ENCODE measurements around the gene ANO2.

Gene ANO2

DNA sequence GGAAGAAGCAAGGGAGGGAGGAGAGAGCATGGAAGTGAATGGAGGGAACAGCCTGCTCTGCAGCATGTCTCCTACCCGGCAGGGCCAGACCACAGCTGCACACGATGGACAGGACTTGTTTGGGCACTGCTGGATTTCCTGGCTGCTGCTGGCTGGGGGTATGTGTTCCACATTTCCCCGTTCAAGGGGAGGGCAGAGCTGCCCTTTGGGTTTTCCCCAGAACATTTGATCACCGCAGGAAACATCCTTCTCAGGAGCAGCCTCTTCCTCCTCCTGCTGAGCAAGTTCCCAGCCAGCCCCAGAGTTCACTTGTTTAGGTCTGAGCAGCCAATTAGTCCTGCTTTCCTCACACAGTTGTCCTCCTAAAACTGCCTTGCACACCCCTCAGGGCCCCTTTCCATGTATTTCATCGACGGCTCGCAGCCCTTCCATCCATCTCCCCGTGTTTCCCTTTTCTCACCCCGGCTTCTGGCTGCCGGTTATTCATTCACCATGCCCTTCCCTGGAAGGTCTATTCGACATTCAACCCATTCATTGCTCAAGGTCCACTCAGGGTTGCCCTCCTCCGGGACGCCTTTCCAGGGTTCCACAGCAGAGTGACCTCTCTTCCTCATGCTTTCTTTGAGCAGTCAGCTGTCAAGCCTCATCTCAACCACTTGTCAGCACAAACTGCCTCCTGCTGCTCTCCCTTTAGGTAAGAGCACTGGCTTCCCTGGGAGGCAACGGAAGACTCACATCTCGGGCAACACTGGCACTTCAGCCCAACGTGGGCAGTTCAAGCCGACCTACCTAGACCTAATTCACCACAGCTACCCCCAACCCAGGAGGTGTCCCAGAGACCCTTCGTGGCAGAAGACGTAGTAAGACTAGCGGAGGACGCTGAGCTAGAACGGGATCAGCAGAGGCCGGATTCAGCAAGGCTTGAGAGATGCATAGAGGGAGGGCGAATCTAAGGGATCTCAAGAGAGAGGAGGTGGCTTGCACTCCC, 20.1 kb upstream of the ANO2 start:
- no peak for DNase-seq (ENCODE audit: low spot score)

DNA sequence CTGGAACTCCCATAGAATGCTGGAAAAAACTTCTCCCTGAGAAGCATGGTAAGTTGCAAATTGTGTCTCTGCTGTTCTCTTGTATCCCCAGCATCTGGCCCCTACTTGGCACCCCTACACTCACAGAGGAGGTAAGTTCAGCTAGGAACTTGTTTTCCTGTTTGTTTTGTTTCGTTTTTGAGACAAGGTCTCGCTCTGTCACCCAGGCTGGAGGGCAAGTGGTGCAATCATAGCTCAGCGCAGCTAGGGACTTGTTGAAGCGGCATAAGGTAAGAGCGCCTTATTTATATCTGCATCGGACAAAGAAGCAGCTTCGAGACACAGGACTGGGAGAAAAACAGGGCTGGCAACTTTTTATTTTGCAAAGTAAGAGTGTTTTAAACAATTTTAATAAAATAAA, 18.5 kb upstream of the ANO2 start:
- no peak for DNase-seq (ENCODE audit: low spot score)

DNA sequence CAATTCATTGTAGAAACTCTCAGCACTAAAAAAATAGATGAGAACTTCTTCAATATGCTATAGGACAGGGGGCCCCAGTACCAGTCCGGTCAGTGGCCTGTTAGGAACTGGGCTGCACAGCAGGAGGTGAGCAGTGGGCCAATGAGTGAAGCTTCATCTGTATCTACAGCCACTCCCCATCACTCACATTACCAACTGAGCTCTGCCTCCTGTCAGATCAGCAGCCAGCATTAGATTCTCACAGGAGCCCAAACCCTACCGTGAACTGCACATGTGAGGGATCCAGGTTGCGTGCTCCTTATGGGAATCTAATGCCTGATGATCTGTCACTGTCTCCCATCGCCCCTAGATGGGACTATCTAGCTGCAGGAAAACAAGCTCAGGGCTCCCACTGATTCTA, 15.7 kb upstream of the ANO2 start:
- DNase-seq (ENCODE audit: low spot score), result no peak

DNA sequence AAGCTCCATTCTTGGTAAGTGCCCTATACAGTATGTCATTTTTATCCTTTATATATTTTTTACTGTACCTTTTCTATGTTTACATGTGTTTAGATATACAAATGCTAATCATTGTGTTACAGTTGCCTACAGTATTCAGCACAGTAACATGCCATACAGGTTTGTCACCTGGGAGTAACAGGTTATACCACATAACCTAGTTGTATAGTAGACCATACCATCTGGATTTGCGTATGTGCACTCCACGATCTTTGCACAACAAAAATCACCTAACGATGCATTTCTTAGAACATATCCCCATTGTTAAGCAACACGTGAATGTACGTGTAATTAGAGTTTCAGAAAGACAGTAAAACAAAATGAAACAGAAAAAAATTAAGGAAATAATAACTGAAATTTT, 11.9 kb upstream of the ANO2 start:
- no peak for DNase-seq (ENCODE audit: low spot score)

DNA sequence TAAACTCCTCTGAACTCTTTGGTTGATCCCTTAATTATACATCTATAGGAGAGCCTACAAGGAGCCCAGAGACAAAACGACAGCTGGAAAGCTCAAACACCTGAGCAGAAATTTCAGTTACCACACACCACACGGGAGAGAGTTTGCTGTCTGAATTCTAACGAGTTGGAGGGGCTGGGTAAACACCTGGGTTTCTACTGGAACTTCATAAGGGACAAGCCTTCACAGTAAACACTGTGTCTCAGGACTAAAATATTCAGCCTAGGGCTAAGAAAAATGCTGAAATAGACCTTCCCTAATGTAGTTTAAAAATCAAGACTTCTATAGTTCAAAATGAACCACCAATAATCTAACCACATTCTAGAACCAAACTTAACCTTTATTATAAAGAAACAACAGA, 9.6 kb upstream of the ANO2 start:
- DNase-seq (ENCODE audit: low spot score), result no peak

DNA sequence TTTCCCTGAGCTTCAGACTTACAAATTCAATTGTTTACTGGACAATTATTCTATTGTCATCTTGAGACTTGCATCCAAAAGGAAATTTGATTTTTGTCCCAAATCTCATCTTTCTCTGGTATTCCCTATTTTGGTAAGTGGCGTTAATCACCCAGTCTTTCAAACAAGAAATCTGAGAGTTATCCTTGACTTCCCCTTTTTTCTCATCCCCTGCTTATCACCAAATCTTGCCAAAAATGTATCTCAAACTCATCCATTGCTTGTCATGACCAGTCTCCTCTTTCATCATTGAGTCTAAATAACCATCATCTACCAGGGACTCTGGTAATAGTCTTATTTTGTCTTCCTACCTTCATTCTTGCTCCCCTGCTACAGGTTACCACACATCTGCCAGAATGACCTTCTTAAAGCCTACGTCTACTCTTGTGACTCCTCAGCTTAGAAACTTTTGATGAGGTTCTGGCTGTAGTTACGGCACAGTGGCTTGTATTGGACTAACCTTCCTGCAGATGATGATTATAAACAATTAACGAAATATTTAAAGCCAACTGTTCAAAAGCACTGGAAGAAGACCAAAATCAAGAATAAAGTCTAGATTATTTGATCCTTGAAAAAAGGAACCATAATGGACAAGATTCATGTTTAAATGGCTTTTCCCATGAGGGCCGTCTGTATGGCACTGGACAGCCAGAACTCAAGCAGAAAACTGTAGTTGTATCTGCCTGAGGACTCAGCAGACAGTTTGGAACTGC, 9.0 kb upstream of the ANO2 start:
- no peak for DNase-seq (ENCODE audit: low spot score)

DNA sequence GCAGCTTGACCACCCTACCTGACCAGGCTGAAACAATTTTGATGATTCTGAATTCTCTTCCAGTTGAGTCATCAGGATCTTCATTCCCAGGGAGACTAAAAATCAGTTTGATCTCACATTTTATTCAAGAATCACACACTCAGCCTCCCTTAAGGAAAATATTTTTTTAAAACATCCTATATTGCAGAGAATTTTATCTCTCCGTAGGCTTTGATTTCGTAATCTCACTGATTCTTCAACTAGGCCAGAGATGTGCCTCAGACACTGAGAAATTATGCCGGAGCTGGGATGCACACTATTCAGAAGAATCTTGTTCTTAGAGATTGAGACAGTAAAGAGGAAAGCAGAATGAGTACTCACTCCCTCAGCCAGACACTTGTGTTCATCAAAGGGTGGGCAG, 7.0 kb upstream of the ANO2 start:
- no peak for DNase-seq (ENCODE audit: low spot score)

DNA sequence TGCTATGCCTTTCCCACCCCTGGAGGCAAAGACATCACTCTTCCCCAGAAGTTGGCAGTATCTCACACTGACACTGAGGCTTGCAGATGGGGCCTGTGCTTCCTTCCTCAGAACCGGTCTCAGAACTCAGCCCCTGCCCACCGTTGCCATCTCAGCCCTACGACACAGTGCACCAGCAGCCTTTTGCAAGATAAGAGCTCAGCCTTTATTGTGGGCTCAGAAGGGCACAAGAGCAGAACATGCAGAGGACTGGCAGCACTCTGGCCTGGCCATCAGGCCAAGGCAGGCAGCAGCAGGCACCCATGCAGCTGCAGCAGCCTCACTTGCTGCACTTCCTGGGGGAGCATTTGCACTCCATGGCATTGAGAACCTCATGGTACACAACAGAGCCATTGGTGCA, 3.6 kb upstream of the ANO2 start:
- no peak for DNase-seq (ENCODE audit: low spot score)

DNA sequence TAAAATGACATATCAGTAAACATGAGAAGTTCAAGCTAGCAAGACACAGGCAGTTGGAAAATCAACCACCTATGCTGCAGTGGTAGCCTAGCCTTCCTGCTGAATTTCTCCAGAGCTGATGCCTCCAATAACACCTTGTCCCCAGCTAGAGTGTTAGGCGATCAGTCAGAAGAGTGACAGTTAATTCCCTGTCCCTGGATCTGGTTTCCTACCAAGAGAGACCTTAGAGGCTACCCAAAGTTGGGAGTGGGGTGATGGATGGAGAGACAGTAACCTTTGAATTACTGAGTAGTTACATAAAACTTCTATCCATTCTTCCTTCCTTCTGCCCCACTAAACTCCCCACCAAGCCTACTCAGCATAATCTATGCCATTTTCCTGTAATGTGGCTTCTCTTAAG, 1.9 kb upstream of the ANO2 start:
- no peak for DNase-seq (ENCODE audit: low spot score)

DNA sequence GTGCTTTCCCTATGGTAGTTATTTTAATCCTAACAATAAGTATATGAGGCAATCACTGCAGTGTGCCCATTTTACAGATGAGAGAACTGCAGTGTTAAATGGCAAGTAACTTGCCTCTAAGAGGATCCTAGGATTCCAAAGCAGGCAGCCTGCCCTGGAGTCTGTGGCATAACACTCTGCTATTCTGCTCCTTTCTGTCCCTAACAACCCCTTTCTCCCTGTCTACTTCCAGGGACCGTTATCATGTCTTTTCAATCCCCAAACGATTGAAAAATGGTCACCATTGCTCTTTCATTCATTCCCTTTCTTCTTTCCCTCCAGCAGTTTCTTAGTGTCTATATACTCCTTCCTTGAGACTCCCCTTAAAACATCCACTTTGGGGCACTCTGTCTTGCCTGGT, 1.3 kb upstream of the ANO2 start:
- no peak for DNase-seq (ENCODE audit: low spot score)

DNA sequence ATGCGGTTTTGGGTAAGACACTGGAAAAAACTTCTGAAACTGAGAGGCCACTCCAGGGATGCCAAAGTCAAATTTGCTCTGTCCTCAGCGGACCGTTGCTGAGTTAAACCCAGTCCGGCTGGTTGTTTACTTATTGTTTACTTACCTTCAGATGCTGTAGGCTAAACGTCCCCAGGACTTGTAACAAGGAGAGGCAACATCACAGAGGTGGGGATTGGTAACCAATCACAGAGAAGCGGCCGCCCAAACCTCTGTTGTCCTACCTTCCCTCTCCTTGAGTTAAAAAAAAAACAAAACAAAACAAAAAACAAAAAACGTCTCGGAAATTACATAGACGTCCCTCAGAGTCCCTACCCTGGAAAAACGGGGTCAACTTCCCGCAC, 380 bp downstream of the ANO2 start:
- no peak for DNase-seq (ENCODE audit: low spot score)

DNA sequence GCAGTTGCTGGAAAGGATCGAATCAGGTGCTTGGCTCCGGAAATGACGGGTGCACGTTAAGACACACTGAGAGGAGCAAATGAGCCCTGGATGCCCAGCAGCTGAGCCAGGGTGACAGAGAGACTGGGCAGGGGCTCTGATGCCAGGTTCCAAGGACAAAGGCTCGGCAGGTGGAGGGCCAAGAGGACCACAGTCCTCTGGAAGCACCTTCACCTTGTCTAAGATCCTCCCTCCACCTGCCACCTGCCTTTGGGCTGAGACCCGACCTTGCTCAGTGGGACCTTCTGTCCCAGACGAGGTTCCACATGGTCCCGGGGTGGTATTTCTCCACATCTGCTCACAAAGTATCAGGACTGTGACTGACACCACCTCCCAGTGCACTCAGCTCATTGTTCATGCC, 1.0 kb downstream of the ANO2 start:
- no peak for DNase-seq (ENCODE audit: low spot score)

DNA sequence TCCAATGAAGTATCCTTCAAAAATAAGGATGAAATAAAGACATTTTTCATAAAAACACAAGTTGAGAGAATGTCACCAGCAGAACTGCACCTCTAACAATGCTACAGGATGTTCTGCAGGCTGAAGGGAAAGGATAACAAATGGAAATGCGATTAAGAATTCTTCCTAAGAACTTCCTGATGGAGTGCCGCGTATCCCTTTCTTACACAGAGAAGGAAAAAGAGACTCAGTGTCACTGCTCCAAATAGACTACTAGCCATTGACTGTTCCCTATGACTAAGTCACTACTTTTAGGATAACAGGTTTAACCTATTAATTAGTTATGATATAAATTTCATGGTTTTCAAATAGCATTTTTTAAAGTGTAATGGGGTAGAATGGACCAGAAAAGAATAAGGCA, 3.2 kb downstream of the ANO2 start:
- no peak for DNase-seq (ENCODE audit: low spot score)

DNA sequence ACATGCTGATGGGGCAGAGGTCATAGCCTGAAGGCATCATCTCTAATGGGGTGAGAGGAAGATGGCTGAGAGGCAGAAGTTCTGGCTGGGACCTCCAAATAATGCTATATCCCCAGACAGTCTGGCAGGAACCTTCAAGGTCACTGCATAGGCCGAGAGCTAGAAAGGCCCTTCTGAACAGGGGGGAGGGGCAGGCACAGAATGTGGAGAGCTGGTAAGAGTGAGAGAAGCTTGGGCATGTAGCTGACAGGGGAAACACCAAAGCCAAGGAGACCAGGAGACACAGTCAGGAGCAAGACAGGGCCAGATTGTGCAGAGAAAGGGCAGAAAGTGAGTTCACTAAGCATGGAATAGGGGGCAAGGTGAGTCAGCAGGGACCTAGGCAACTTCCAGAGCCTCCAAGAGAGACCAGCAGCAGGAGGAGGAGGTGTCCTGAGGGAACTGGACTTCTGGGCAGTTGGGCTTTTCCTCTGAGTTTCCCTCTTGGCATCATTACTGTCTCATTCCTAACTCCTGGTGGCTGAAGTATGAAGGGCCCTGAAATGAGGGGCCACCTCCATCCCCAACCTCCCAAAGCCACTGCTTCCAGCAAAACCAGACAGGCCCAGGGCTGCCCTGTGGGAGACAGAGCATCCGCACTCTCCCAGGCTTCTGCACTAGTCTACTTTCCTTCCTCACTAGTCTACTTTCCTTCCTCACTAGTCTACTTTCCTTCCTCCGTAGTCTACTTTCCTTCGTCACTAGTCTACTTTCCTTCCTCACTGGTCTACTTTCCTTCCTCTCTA, 17.1 kb downstream of the ANO2 start:
- no peak for DNase-seq (ENCODE audit: low spot score)

DNA sequence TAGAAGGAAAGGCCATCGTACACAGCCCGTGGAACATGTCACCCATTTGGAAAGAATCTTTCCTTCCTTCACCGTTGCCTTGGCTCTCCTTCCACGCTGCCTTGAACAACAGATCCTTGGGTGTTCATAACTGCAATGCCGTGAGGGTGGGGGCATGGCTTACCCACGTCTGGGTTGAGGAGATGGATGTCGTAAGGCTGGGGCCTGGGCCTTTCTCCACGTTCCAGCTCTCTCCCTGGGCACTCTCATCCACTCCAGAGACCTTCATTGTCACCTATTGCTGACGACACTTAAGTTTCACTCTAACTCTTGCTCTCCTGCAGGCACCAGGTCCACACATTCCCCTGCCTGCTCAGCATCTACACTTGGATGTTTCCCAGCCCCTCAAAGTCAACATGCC, 19.4 kb downstream of the ANO2 start:
- DNase-seq (ENCODE audit: low spot score), result no peak

DNA sequence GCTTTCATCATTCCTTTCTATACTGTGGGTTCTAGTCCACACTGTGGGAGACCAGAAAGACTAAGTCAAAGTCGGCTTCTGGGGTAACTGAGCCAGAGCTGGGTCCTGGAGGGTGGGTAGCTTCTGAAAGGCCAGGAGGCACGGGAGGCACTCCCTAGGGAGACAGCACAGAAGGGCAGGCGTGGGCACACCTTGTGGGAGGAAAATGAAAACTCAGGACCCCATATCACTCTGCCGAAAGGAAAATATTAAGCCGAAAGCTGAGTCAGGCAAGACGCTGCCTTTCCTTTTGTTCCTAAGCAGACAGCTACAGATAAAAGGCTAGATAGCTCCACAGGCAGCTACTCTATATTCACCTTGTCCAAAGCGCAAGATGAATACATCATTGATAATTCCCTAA, 20.7 kb downstream of the ANO2 start:
- no peak for DNase-seq (ENCODE audit: low spot score)

DNA sequence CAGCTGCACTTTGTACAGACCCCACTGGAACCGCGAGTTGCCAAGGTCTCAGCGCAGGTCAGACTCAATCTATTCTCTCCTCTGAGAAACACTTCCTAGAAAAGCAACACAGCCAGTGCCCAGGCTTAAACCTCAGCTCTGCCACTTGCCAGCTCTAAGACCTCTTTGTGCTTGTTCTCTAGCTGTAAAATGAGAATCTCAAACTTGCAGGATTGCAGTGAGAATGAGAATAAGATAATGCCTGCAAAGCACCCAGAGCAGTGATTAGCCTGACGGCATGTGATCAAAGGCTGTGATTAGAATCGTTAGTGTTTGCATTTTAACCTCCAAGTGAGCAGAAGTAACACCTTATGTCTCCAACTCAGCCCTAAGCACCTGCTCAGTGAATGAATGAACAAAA, 21.3 kb downstream of the ANO2 start:
- no peak for DNase-seq (ENCODE audit: low spot score)

DNA sequence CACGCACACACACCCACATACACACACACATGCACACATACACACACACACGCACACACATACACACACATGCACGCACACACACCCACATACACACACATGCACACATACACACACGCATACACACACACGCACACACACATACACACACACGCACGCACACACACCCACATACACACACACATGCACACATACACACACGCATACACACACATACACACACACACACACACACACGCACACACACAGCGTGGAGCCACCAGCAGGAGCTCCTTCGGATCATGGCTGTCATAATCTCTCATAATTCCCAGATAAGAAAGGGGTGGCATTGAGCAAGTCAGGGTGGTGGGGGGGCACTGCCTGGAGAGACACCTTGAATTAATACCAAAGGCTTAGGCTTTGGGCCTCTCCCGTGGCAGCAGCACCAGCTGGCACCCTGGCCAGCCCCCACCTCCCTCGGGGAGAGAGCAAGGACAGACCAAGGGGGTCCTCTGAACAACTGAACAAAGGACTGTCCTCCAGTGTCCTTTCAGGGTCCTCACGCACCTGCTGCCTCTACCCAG, 21.9 kb downstream of the ANO2 start:
- no peak for DNase-seq (ENCODE audit: low spot score)

DNA sequence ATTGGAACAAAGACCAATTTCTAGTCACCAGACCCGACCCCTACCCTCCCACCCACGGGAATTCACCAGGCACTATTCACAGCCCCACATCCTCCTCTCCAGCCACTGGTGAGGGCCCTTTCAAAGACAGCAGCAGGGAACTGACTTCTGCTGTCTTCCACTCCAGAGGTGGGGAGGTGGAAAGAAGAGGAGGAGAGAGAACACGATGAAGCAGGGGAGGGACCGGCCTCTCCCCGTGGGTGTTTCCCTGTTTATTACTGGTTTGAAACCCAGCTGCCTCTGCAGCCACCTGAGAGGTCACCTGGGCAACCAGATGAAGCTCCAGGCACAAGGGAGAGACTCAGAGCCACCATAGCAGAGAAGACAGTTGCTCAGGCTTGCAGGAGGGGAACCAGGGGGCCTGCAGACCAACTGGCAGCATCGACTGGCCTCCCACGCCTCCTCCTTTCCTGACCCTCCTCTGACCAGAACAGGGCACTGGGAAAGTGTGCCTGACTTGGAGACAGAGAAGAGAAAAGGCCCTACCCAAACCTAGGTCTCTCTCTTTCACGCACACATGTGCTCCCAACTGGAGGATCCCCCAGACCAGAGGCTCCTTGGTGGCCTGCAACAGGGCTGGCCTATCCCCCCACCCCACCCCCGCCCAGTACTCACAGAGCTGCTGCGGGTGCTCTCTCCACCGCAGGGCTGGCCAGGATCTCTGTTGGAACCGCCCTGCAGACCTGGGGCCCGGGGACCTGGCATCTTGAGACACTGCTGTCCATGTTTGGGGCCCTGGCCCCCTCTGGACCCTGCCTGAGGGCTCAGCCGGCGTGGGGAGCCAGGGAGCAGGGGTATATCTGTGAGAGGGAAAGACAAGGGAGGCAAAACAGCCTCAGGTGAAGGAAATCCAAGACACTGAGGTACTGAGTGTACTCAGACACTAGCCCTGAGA, 22.8 kb downstream of the ANO2 start:
- DNase-seq (ENCODE audit: low spot score), result no peak

DNA sequence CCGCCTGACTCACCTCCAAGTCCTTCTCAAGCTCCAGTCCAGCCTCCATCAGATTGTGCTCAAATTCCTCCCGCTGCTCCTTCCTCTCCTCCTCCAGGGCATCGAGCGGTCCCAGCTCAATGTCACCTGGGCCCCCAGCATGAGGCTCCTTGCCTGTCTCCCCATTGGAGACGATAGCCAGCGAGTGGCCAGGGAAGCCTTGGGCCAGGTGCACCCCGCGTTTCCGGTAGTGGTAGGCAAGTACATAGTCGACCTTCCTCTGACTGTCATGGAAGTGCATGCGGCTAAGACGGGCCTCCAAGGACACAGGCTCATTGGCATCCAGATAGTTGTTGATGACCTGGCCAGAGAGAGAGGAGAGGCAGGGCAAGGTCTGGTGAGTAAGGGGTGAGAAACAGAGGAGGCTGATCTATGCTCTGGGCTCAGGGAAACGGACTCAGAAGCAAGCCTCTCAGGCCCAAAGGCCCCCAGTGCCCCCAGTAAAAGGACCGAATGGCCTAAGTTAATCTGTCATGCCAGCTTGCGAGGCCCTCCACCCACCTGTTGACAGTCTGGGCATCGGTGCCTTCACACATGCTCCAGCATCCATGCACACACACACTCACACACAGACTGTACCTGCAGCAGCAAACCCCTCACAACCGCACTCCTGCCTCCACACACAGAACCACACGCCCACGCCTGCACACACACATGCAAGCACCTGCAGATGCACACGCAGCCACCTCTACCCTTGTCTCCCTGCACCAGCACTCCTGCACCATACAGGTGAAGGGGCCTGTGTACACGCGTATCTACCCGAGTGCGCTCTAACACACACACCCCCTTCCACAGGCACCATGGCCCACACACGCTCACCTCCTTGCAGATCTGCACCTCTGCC, 23.8 kb downstream of the ANO2 start:
- no peak for DNase-seq (ENCODE audit: low spot score)
